Activated CD4-positive, CD25-positive, alpha-beta regulatory T cell treated with anti-CD3 and anti-CD28 coated beads, Interleukin-2, amount 50 U/mL, for 16 hours (primary cell): ENCODE data around the gene SPEG.

Source experiments
- DNase-seq: peaks from one replicate; pipeline ENCODE4 v3.0.0-alpha.2; 2020; ENCODE audit warnings: low read depth, low spot score

SPEG gene

GRCh38 chr2:219461047-219461514 lies 26.4 kb downstream of the SPEG start:
- no peak for DNase-seq

- no peak for DNase-seq
These were observed 27.0 kb downstream of the SPEG start for GRCh38 chr2:219461669-219462068.

GRCh38 chr2:219462349-219462748 lies 27.7 kb downstream of the SPEG start:
- DNase-seq = no peak

- DNase-seq = no peak
These were observed 29.8 kb downstream of the SPEG start for GRCh38 chr2:219464286-219465032.

- no peak for DNase-seq
These were observed 31.3 kb downstream of the SPEG start for GRCh38 chr2:219465659-219466561.

- DNase-seq = no peak
These were observed 32.4 kb downstream of the SPEG start for GRCh38 chr2:219466816-219467735.

GRCh38 chr2:219467736-219468075 lies 33.1 kb downstream of the SPEG start:
- DNase-seq = no peak

GRCh38 chr2:219468410-219469185 lies 34.0 kb downstream of the SPEG start:
- DNase-seq = no peak

- no peak for DNase-seq
These were observed 34.6 kb downstream of the SPEG start for GRCh38 chr2:219469186-219469724.

GRCh38 chr2:219470429-219470828 lies 35.8 kb downstream of the SPEG start:
- DNase-seq = no peak

GRCh38 chr2:219471476-219472371 lies 37.1 kb downstream of the SPEG start:
- no peak for DNase-seq

GRCh38 chr2:219472629-219473187 lies 38.1 kb downstream of the SPEG start:
- DNase-seq = no peak

- DNase-seq = no peak
These were observed 38.9 kb downstream of the SPEG start for GRCh38 chr2:219473511-219473910.

- DNase-seq = no peak
These were observed 39.8 kb downstream of the SPEG start for GRCh38 chr2:219474285-219475060.

- DNase-seq = no peak
These were observed 40.6 kb downstream of the SPEG start for GRCh38 chr2:219475278-219475677.

GRCh38 chr2:219475697-219476651 lies 41.3 kb downstream of the SPEG start:
- DNase-seq = no peak

- DNase-seq = no peak
These were observed 42.1 kb downstream of the SPEG start for GRCh38 chr2:219476652-219477151.
